Fibroblast of lung (primary cell): ENCODE measurements around the gene IGSF23. TPM values are rescaled to one million over a fixed set of nuclear protein-coding genes. Genes with fewer than 3 reads are reported as not detected.
A peak's percentile ranks its signal among the peaks of the same experiment; 100 is the strongest.

ENCODE experiments used
- DNase-seq, 2 donors: peaks; one replicate each; pipeline versions ENCODE4 v3.0.0 to v3.0.0-alpha.2; 2010; ENCODE audit warnings: low read depth in 2 of 2
- H2AFZ ChIP-seq: 2 replicates; pipeline ENCODE4 v1.5.1; 2012; ENCODE audit warnings: low read length, control low read depth, inconsistent platforms
- H3K27ac ChIP-seq: 2 replicates; pipeline ENCODE4 v1.5.1; 2011; ENCODE audit warnings: low read length, control low read depth; ENCODE audit not compliant: insufficient read depth
- H3K27me3 ChIP-seq: 2 replicates; pipeline ENCODE4 v1.5.1; 2011; ENCODE audit warnings: mild to moderate bottlenecking, low read length; ENCODE audit not compliant: control insufficient read depth, insufficient read depth
- H3K36me3 ChIP-seq: 2 replicates; pipeline ENCODE4 v1.5.1; 2011; ENCODE audit warnings: low read length; ENCODE audit not compliant: control insufficient read depth, insufficient read depth
- H3K4me1 ChIP-seq: 2 replicates; pipeline ENCODE4 v1.5.1; 2011; ENCODE audit warnings: low read length; ENCODE audit not compliant: control insufficient read depth, insufficient read depth; ENCODE audit errors: extremely low read depth
- H3K4me2 ChIP-seq: 2 replicates; pipeline ENCODE4 v1.5.1; 2011; ENCODE audit warnings: low read length, control low read depth; ENCODE audit not compliant: insufficient read depth; ENCODE audit errors: extremely low read depth
- H3K4me3 ChIP-seq, 4 experiments: fragments of 200-600 bp in 1 of 4; sonication (generic) in 1 of 4; replicated peaks in 1 of 4; 2 replicates each; pipeline ENCODE4 v1.5.1; 2011 to 2016; ENCODE audit warnings: low read length in 4 of 4, low read depth in 3 of 4, mild to moderate bottlenecking in 3 of 4, control low read depth in 2 of 4, inconsistent platforms in 1 of 4, mixed read lengths in 1 of 4; ENCODE audit not compliant: insufficient read depth in 1 of 4; ENCODE audit errors: control extremely low read depth in 1 of 4
- H3K79me2 ChIP-seq: 2 replicates; pipeline ENCODE4 v1.5.1; 2012; ENCODE audit warnings: mild to moderate bottlenecking, low read length, inconsistent platforms; ENCODE audit not compliant: control insufficient read depth, insufficient read depth
- H3K9ac ChIP-seq: 2 replicates; pipeline ENCODE4 v1.5.1; 2011; ENCODE audit warnings: mild to moderate bottlenecking, low read length, control low read depth; ENCODE audit not compliant: insufficient read depth
- H3K9me3 ChIP-seq: 2 replicates; pipeline ENCODE4 v1.5.1; 2012; ENCODE audit warnings: low read depth, low read length; ENCODE audit not compliant: control insufficient read depth, insufficient read depth
- H4K20me1 ChIP-seq: 2 replicates; pipeline ENCODE4 v1.5.1; 2011; ENCODE audit warnings: low read length; ENCODE audit not compliant: control insufficient read depth, insufficient read depth; ENCODE audit errors: extremely low read depth
- CTCF ChIP-seq, 2 donors: IDR thresholded peaks in 1 of 2; conservative IDR thresholded peaks in 1 of 2; 1 replicate in 1 of 2; 2 replicates in 1 of 2; pipeline ENCODE4 v1.5.1; 2011 to 2012; ENCODE audit warnings: low read length in 2 of 2, control low read depth in 1 of 2, inconsistent platforms in 1 of 2, low read depth in 1 of 2, mild to moderate bottlenecking in 1 of 2
- EZH2 ChIP-seq: IDR thresholded peaks from 2 replicates; pipeline ENCODE4 v1.5.1; 2012; ENCODE audit warnings: low read length, control low read depth, mild to moderate bottlenecking; ENCODE audit errors: missing control alignments
- polyA plus RNA-seq, 2 donors: library from polyadenylated mRNA; depleted of rRNA in 1 of 2; stranded (reverse) in 1 of 2; unstranded in 1 of 2; fragments of >200 nt; gene quantifications; 2 replicates each; pipeline ENCODE4 v1.2.1, GENCODE V29; 2011 to 2012; ENCODE audit warnings: missing spikeins in 1 of 2
- total RNA-seq: library from RNA; depleted of rRNA; stranded (reverse); fragments of >200 nt; gene quantifications from 2 replicates; pipeline ENCODE4 v1.2.1, GENCODE V29; 2014

The IGSF23 gene
- total and polyA plus RNA-seq, 2 donors (not counting 1 experiment from before 2014, with no cell fraction given), result 0.33 to 1.3 TPM

DNA sequence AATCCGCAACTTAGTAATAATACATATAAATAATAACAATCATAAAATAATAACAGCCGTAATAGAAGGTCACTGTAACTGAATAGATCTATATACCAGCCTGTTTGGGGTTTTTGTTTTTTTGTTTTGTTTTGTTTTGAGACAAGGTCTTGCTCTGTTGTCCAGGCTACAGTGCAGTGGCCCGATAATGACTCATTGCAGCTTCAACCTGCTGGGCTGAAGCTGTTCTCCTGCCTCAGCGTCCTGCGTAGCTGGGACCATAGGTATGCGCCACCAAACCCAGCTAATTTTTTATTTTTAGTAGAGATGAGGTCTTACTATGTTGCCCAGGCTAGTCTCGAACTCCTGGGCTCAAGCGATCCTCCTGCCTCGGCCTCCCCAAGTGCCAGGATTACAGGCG, 950 bp downstream of the IGSF23 start:
- H3K4me2 ChIP-seq, result no peak overlapping the region
- H3K27me3 ChIP-seq, result no peaks in the 10 kb centered on the region
- no peak overlapping the region for H3K4me3 ChIP-seq
- H3K79me2 ChIP-seq, result no peaks in the 10 kb centered on the region
- no peak overlapping the region for H3K9ac ChIP-seq
- H3K9me3 ChIP-seq, result no peaks in the 10 kb centered on the region
- H3K4me1 ChIP-seq, result no peaks in the 10 kb centered on the region
- TF ChIP-seq CTCF (conservative IDR thresholded peaks at IDR 0.05 in 1 of 2, IDR thresholded peaks at IDR 0.05 in 1 of 2; ENCODE audit: low read depth in 1 of 2, low read length in 2 of 2) (no peak), EZH2 (no peak)
- no peak for DNase-seq
- no peak overlapping the region for H2AFZ ChIP-seq
- H3K27ac ChIP-seq, result no peak overlapping the region
- no peaks in the 10 kb centered on the region for H3K36me3 ChIP-seq
- H4K20me1 ChIP-seq, result no peaks in the 10 kb centered on the region

GRCh38 chr19:44615863-44616247, 2.5 kb downstream of the IGSF23 start:
- Histone ChIP-seq H3K79me2 (no peaks in the 10 kb centered on the region), H2AFZ (no peak overlapping the region), H3K9me3 (no peaks in the 10 kb centered on the region), H3K36me3 (no peaks in the 10 kb centered on the region), H3K4me2 (no peak overlapping the region), H3K27ac (no peak overlapping the region), H3K9ac (no peak overlapping the region), H3K27me3 (no peaks in the 10 kb centered on the region), H3K4me3 (no peak overlapping the region), H4K20me1 (no peaks in the 10 kb centered on the region), H3K4me1 (no peaks in the 10 kb centered on the region)
- DNase-seq, result no peak
- TF ChIP-seq EZH2, result no peak
- no peak for TF ChIP-seq CTCF (conservative IDR thresholded peaks at IDR 0.05 in 1 of 2, IDR thresholded peaks at IDR 0.05 in 1 of 2; ENCODE audit: low read depth in 1 of 2, low read length in 2 of 2)

GRCh38 chr19:44617110-44617880, 3.9 kb downstream of the IGSF23 start:
- no peak for TF ChIP-seq CTCF (conservative IDR thresholded peaks at IDR 0.05 in 1 of 2, IDR thresholded peaks at IDR 0.05 in 1 of 2; ENCODE audit: low read depth in 1 of 2, low read length in 2 of 2)
- no peak for TF ChIP-seq EZH2
- no peak overlapping the region for H3K9ac ChIP-seq
- no peaks in the 10 kb centered on the region for H3K4me1 ChIP-seq
- no peaks in the 10 kb centered on the region for H4K20me1 ChIP-seq
- H3K4me3 ChIP-seq, result no peak overlapping the region
- H3K27ac ChIP-seq, result no peak overlapping the region
- H3K4me2 ChIP-seq, result no peak overlapping the region
- H3K36me3 ChIP-seq, result no peaks in the 10 kb centered on the region
- peak in 1 of 2 donors; percentile 29 for DNase-seq
- H3K9me3 ChIP-seq, result no peaks in the 10 kb centered on the region
- H3K79me2 ChIP-seq, result no peaks in the 10 kb centered on the region
- no peaks in the 10 kb centered on the region for H3K27me3 ChIP-seq
- no peak overlapping the region for H2AFZ ChIP-seq
